Neural progenitor cell (in vitro differentiated cells): Measurements from ENCODE around the gene KLF2.

Experiments used
- CTCF ChIP-seq: fragments of 200-600 bp; sonication (generic); IDR thresholded peaks from 2 replicates; pipeline ENCODE4 v1.5.1; 2017; ENCODE audit warnings: antibody characterized with exemption, mild to moderate bottlenecking
- EZH2 ChIP-seq: fragments of 200-600 bp; sonication (generic); IDR thresholded peaks from 2 replicates; pipeline ENCODE4 v1.6.1; 2017; ENCODE audit warnings: antibody characterized with exemption, mild to moderate bottlenecking, moderate library complexity
- EZH2phosphoT487 ChIP-seq: fragments of 200-600 bp; sonication (generic); IDR thresholded peaks from 2 replicates; pipeline ENCODE4 v1.6.1; 2017; ENCODE audit warnings: antibody characterized with exemption

GRCh38 chr19:16349551-16350152 lies 25.0 kb downstream of the KLF2 start:
- TF ChIP-seq CTCF, result no peak
- TF ChIP-seq EZH2phosphoT487, result no peak
- TF ChIP-seq EZH2, result no peak
